Caco-2 (cell line): ENCODE data around the gene SLC32A1. TPM values are rescaled to one million over a fixed set of nuclear protein-coding genes. Genes with fewer than 3 reads are reported as not detected.
A peak's percentile ranks its signal among the peaks of the same experiment; 100 is the strongest.

Experiments used
- BruUV-seq: library from RNA; stranded (reverse); fragments of 400-500 nt; replicated peaks from 2 replicates; lab custom pipeline; 2021; lab: Mats Ljungman, UMichigan
- CTCF ChIA-PET: fragments of 300-600 bp; sonication (Branson Sonifier 250); formaldehyde crosslinking; loops from one replicate; lab custom pipeline; 2022; ENCODE audit warnings: antibody characterized with exemption; lab: Charles Lee
- POLR2A ChIA-PET: fragments of 300-600 bp; sonication (Branson Sonifier 250); formaldehyde crosslinking; loops from one replicate; lab custom pipeline; 2022; ENCODE audit warnings: antibody characterized with exemption; lab: Charles Lee
- DNase-seq, 2 experiments: peaks; one replicate each; pipeline versions ENCODE4 v3.0.0 to v3.0.0-alpha.2; 2020 to 2022
- H3K27me3 ChIP-seq: replicated peaks from 2 replicates; pipeline ENCODE4 v1.6.0; 2011; ENCODE audit warnings: low read length; ENCODE audit not compliant: control insufficient read depth, insufficient read depth
- H3K36me3 ChIP-seq: 2 replicates; pipeline ENCODE4 v1.5.1; 2011; ENCODE audit warnings: low read length; ENCODE audit not compliant: control insufficient read depth, insufficient read depth
- H3K4me1 ChIP-seq: fragments of 250-450 bp; sonication (Bioruptor Pico); 2 replicates; pipeline ENCODE4 v1.5.1; 2020; ENCODE audit warnings: mild to moderate bottlenecking
- H3K4me3 ChIP-seq: 2 replicates; pipeline ENCODE4 v1.5.1; 2011; ENCODE audit warnings: low read depth, mild to moderate bottlenecking, control low read depth, low read length
- H3K9me3 ChIP-seq: fragments of 250-450 bp; sonication (Bioruptor Pico); 2 replicates; pipeline ENCODE4 v1.5.1; 2020; ENCODE audit warnings: mild to moderate bottlenecking, moderate library complexity
- H3K27ac Mint-ChIP-seq: one replicate; pipeline ENCODE4 v1.8.0; 2022; ENCODE audit warnings: mixed read lengths; ENCODE audit not compliant: unreplicated experiment
- H3K27me3 Mint-ChIP-seq: one replicate; pipeline ENCODE4 v1.8.0; 2022; ENCODE audit warnings: mixed read lengths; ENCODE audit not compliant: insufficient read depth, unreplicated experiment
- H3K36me3 Mint-ChIP-seq: one replicate; pipeline ENCODE4 v1.8.0; 2022; ENCODE audit warnings: mild to moderate bottlenecking, mixed read lengths; ENCODE audit not compliant: insufficient read depth, unreplicated experiment
- H3K4me1 Mint-ChIP-seq: one replicate; pipeline ENCODE4 v1.8.0; 2022; ENCODE audit warnings: low read depth, mixed read lengths; ENCODE audit not compliant: unreplicated experiment
- H3K4me3 Mint-ChIP-seq: one replicate; pipeline ENCODE4 v1.8.0; 2022; ENCODE audit warnings: mild to moderate bottlenecking, moderate library complexity, mixed read lengths; ENCODE audit not compliant: unreplicated experiment
- H3K9me3 Mint-ChIP-seq: one replicate; pipeline ENCODE4 v1.8.0; 2022; ENCODE audit warnings: mixed read lengths; ENCODE audit not compliant: unreplicated experiment
- intact Hi-C: fragments of 100-400 bp; cut with micrococcal nuclease; formaldehyde crosslinking; loops from one replicate; pipeline ENCODE4 v1.10.0; 2022; ENCODE audit not compliant: unreplicated experiment
- total RNA-seq: library from RNA; stranded (reverse); gene quantifications from 2 replicates; pipeline ENCODE4 v1.2.3, GENCODE V29; 2022
- TF ChIP-seq, protein P1 (sequence below), 2 experiments: fragments of 200-600 bp in 1 of 2; IDR thresholded peaks; 1 replicate in 1 of 2; 2 replicates in 1 of 2; pipeline versions ENCODE4 v1.5.1 to v1.8.0; 2011 to 2022; ENCODE audit warnings: antibody characterized with exemption in 1 of 2, control low read depth in 1 of 2, inconsistent platforms in 1 of 2, low read depth in 1 of 2, low read length in 1 of 2, mild to moderate bottlenecking in 1 of 2, moderate library complexity in 1 of 2; ENCODE audit not compliant: insufficient read depth in 1 of 2, severe bottlenecking in 1 of 2, unreplicated experiment in 1 of 2

Gene SLC32A1
- total RNA-seq, 1 experiment from 2014 or later = not detected

DNA sequence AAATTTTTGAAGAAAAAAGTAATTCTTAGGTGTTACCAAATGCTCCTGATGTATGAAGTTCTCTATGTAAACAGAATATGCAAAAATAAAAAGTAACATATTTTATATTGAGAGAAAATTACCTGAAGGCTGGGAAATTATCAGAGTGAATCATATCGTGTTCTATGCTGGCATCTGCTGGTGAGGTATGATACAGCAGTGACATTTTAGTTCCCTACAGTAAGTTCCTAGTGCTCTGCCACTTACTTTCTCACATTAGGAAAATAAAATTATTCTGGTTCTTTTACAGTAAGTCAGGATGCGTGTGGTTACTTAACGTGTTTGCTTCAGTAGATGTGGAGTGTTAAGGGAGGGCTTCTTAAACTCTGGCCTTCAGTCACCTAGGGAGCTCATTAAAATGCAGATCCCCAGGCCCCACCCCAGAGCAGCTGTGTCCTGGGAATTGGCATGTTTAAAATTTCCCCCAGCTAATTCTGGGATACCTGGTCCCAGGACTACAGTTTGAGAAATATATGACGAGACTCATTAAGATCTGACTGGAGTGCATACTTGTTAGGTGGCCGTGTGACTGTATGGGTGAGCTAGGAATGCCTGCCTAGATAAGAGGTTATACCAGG is 27.2 kb downstream of the SLC32A1 start:
- H3K27ac Mint-ChIP-seq = no peak overlapping the region
- intact Hi-C loops = loop anchor here (1.0 kb wide), 2 partner anchors 25 to 105 kb away; no protein-coding TSS in a partner anchor
- no peaks in the 10 kb centered on the region for H3K9me3 ChIP-seq
- H3K4me3 Mint-ChIP-seq = no peak overlapping the region
- no TSS peak for BruUV-seq
- peaks cover 56% of the 10 kb centered on the region for H3K36me3 Mint-ChIP-seq
- H3K27me3 Mint-ChIP-seq = no peaks in the 10 kb centered on the region
- peaks cover 14% of the 10 kb centered on the region for H3K4me1 ChIP-seq
- TF ChIP-seq, protein P1, sequence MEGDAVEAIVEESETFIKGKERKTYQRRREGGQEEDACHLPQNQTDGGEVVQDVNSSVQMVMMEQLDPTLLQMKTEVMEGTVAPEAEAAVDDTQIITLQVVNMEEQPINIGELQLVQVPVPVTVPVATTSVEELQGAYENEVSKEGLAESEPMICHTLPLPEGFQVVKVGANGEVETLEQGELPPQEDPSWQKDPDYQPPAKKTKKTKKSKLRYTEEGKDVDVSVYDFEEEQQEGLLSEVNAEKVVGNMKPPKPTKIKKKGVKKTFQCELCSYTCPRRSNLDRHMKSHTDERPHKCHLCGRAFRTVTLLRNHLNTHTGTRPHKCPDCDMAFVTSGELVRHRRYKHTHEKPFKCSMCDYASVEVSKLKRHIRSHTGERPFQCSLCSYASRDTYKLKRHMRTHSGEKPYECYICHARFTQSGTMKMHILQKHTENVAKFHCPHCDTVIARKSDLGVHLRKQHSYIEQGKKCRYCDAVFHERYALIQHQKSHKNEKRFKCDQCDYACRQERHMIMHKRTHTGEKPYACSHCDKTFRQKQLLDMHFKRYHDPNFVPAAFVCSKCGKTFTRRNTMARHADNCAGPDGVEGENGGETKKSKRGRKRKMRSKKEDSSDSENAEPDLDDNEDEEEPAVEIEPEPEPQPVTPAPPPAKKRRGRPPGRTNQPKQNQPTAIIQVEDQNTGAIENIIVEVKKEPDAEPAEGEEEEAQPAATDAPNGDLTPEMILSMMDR (IDR thresholded peaks at IDR 0.05; ENCODE audit: insufficient read depth in 1 of 2, low read depth in 1 of 2, low read length in 1 of 2, severe bottlenecking in 1 of 2, unreplicated experiment in 1 of 2) = peak; percentile 88 to 92
- ChIA-PET POLR2A (no interaction called here), CTCF (interaction anchor here (0.8 to 2.2 kb wide), 9 partner anchors 15 to 118 kb away, joined by 3 to 11 read pairs (median 4); no protein-coding TSS in a partner anchor)
- H3K27me3 ChIP-seq = no peaks in the 10 kb centered on the region
- H3K4me3 ChIP-seq = no peak overlapping the region
- H3K36me3 ChIP-seq = no peaks in the 10 kb centered on the region; the same call in 1 of the 2 replicates
- DNase-seq = peak in 1 of 2 experiments; percentile 56
- H3K9me3 Mint-ChIP-seq = no peaks in the 10 kb centered on the region
- H3K4me1 Mint-ChIP-seq = peaks cover 10% of the 10 kb centered on the region

DNA sequence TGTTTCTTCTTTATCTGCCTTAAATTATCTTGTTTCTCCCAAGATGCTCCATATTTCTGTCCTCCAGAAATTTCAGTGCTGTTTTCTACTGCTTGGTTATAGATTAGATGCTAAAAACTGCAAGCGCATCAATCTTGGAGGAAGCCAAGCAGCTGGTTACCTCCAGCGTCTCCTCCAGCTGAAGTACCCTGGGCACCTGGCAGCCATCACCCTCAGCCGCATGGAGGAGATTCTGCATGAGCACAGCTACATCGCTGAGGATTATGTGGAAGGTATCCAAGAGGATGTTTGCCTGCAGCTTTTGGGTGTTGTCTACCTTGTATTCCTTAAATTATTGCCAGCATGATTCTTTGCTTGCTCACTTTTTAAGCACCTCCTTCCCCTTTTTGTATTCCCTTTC is 27.7 kb downstream of the SLC32A1 start:
- no peak overlapping the region for H3K4me3 ChIP-seq
- H3K36me3 Mint-ChIP-seq = peaks cover 56% of the 10 kb centered on the region
- H3K27me3 Mint-ChIP-seq = no peaks in the 10 kb centered on the region
- BruUV-seq = no TSS peak
- TF ChIP-seq, protein P1 (IDR thresholded peaks at IDR 0.05; ENCODE audit: insufficient read depth in 1 of 2, low read depth in 1 of 2, low read length in 1 of 2, severe bottlenecking in 1 of 2, unreplicated experiment in 1 of 2) = no peak
- POLR2A ChIA-PET = no interaction called here
- H3K36me3 ChIP-seq = no peaks in the 10 kb centered on the region; the same call in 1 of the 2 replicates
- CTCF ChIA-PET = interaction anchor here (0.7 to 2.2 kb wide), 9 partner anchors 16 to 118 kb away, joined by 3 to 11 read pairs (median 4); no protein-coding TSS in a partner anchor
- H3K4me1 ChIP-seq = peaks cover 13% of the 10 kb centered on the region
- H3K9me3 Mint-ChIP-seq = no peaks in the 10 kb centered on the region
- peaks cover 10% of the 10 kb centered on the region for H3K4me1 Mint-ChIP-seq
- no peaks in the 10 kb centered on the region for H3K27me3 ChIP-seq
- no peak overlapping the region for H3K4me3 Mint-ChIP-seq
- DNase-seq = no peak
- H3K9me3 ChIP-seq = no peaks in the 10 kb centered on the region
- intact Hi-C loops = no loop called here
- H3K27ac Mint-ChIP-seq = no peak overlapping the region

DNA sequence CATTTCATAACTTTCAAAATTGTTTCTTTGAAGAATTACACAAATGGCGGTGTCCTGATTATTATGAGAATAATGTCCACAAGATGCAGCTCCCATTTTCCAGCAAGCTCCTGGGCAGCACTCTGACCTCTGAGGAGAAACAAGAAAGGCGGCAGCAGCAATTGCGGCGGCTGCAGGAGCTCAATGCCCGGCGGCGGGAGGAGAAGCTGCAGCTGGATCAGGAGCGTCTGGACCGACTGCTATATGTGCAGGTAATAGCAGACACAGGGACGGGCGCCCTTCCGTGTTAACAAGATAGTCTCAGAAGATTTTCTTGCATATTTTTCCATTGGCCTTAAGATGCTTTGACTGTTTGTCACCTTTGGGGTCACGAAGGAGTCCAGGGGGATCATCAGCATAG is 30.6 kb downstream of the SLC32A1 start:
- Mint-ChIP-seq H3K36me3 (peaks cover 52% of the 10 kb centered on the region), H3K4me1 (no peaks in the 10 kb centered on the region), H3K9me3 (no peaks in the 10 kb centered on the region), H3K27ac (no peak overlapping the region), H3K4me3 (no peak overlapping the region), H3K27me3 (no peaks in the 10 kb centered on the region)
- Histone ChIP-seq H3K9me3 (no peaks in the 10 kb centered on the region), H3K4me1 (no peaks in the 10 kb centered on the region), H3K4me3 (no peak overlapping the region), H3K27me3 (no peaks in the 10 kb centered on the region), H3K36me3 (no peaks in the 10 kb centered on the region; the same call in 1 of the 2 replicates)
- intact Hi-C loops = no loop called here
- POLR2A ChIA-PET = no interaction called here
- DNase-seq = no peak
- no TSS peak for BruUV-seq
- TF ChIP-seq, protein P1 (IDR thresholded peaks at IDR 0.05; ENCODE audit: insufficient read depth in 1 of 2, low read depth in 1 of 2, low read length in 1 of 2, severe bottlenecking in 1 of 2, unreplicated experiment in 1 of 2) = no peak
- CTCF ChIA-PET = no interaction called here
